Heart right ventricle (tissue), 16 donors: Measurements from ENCODE around the gene PHC2. TPM values are rescaled to one million over a fixed set of nuclear protein-coding genes. Genes with fewer than 3 reads are reported as not detected.

ENCODE experiments used
- ATAC-seq, 8 donors: fragments of 200-7000 bp; cut with Tn5 transposase; one replicate each; pipeline ENCODE4 v1.9.1; 2020; ENCODE audit warnings: mild to moderate bottlenecking in 8 of 8, moderate library complexity in 8 of 8, moderate number of reproducible peaks in 1 of 8
- DNase-seq, 2 donors: peaks; one replicate each; pipeline ENCODE4 v3.0.0-alpha.2; 2020
- H3K27ac ChIP-seq, 10 donors: fragments of 200-600 bp; sonication (generic) in 2 of 10; one replicate each; pipeline versions ENCODE4 v1.5.0 to v1.8.0; 2020 to 2022; ENCODE audit warnings: mild to moderate bottlenecking in 3 of 10
- H3K27me3 ChIP-seq, 7 donors: fragments of 200-600 bp; one replicate each; pipeline ENCODE4 v1.8.0; 2021 to 2022; ENCODE audit warnings: mild to moderate bottlenecking in 2 of 7
- H3K36me3 ChIP-seq, 9 donors: fragments of 200-600 bp; sonication (generic) in 1 of 9; one replicate each; pipeline versions ENCODE4 v1.5.0 to v1.8.0; 2020 to 2022; ENCODE audit warnings: mild to moderate bottlenecking in 2 of 9
- H3K4me1 ChIP-seq, 9 donors: fragments of 200-600 bp; sonication (generic) in 1 of 9; one replicate each; pipeline versions ENCODE4 v1.5.0 to v1.8.0; 2020 to 2022; ENCODE audit warnings: mild to moderate bottlenecking in 4 of 9
- H3K4me3 ChIP-seq, 10 donors: fragments of 200-600 bp; sonication (generic) in 2 of 10; one replicate each; pipeline versions ENCODE4 v1.5.0 to v1.8.0; 2020 to 2022; ENCODE audit warnings: mild to moderate bottlenecking in 7 of 10, moderate library complexity in 2 of 10
- H3K9me3 ChIP-seq, 11 donors: fragments of 200-600 bp in 10 of 11; sonication (generic) in 2 of 11; one replicate each; pipeline versions ENCODE4 v1.5.0 to v1.8.0; 2013 to 2022; ENCODE audit warnings: mild to moderate bottlenecking in 2 of 11, control low read depth in 1 of 11, moderate library complexity in 1 of 11
- CTCF ChIP-seq, 9 donors: fragments of 200-600 bp; sonication (generic) in 2 of 9; IDR thresholded peaks; one replicate each; pipeline versions ENCODE4 v1.5.0 to v1.8.0; 2021 to 2022; ENCODE audit warnings: antibody characterized with exemption in 9 of 9, mild to moderate bottlenecking in 5 of 9, moderate library complexity in 1 of 9
- WGBS, 2 donors: extraction: QIAGEN DNeasy Blood & Tissue Kit; methylation state at CpG; one replicate each; pipeline ENCODE4 v1.1.7; 2013; ENCODE audit warnings: inconsistent platforms in 1 of 2; 5-methylcytosine and 5-hydroxymethylcytosine counted together
- intact Hi-C, 10 donors: fragments of 100-400 bp; cut with DNase I; formaldehyde crosslinking; loops; one replicate each; pipeline versions ENCODE4 v1.11.1 to v1.14.2; 2022
- polyA plus RNA-seq, 2 donors: library from polyadenylated mRNA; stranded (reverse); fragments of 200-250 nt; gene quantifications; one replicate each; pipeline ENCODE4 v1.2.3, GENCODE V29; 2013
- total RNA-seq, 10 donors: library from RNA; stranded (reverse); fragmentation: NEBNext Ultra II Directional in 3 of 10; extraction: Animal tissue kit (Norgen Biotek cat#: 25700) in 3 of 10; gene quantifications; one replicate each; pipeline versions ENCODE4 v1.2.1 to v1.2.4, GENCODE V29; 2021 to 2023
- donor health status: Arrhythmogenic right ventricular cardiomyopathy.
- donor health status: ischemic (EF 13 %, LVEDD 7.1; RV severe dilation, severe dysfunction).
- donor health status: healthy with polysubstance abuse.
- donor health status: DM: no; HTN: yes; CAD: no.
- donor health status: DM: no; HTN: no; CAD: no.
- donor health status: ischemic (EF 25% LVEDD 6.9; RV normal size, moderate dysfunction).
- donor health status: ischemic (EF 25% LVEDD 5.7; RV mildly dilated, moderate dysfunction).
- donor health status: healthy.
- donor health status: DM: yes; HTN: yes; CAD: no.
- donor health status: Ischemic cardiomyopathy.
- donor health status: ischemic (EF 35%, LVEDD 5.7; RV mildly dilated, moderate dysfunction).
- donor health status: nonischemic (EF 11% LVEDD 7.7; RV severe dilation, severe dysfunction).
- donor health status: DM: yes; HTN: yes; CAD: no.
- donor health status: PGD.
- donor health status: ischemic (EF 29% LVEDD 5.4; RV normal size, mild dysfunction).
- donor health status: nonischemic (EF 23%, LVEDD 6.1; RV moderate dilation, normal function).

PHC2 gene
- total and polyA plus RNA-seq, 12 donors = 81.2 to 136 (median 99.3) TPM

GRCh38 chr1:33472269-33472980 lies 41.5 kb upstream of the PHC2 start, which contains the start of gene ZSCAN20:
ZSCAN20 (plus strand) TSS chr1:33472645; CDS start chr1:33479289, 6,644 bp downstream.
- no peaks in the 10 kb centered on the region for H3K36me3 ChIP-seq
- H3K9me3 ChIP-seq = no peaks in the 10 kb centered on the region
- ATAC-seq (peak; percentile 89 to 97 (median 94)), DNase-seq (peak; percentile 98 to 99)
- intact Hi-C loops = loop anchor here in 9 of 10 donors (2.0 to 10.0 kb wide), 11 partner anchors 102 to 348 kb away; no protein-coding TSS in a partner anchor
- H3K4me3 ChIP-seq = peak within 1 kb of the TSS; percentile 19 to 77 (median 64)
- peak within 1 kb of the TSS; percentile 59 to 92 (median 84) for H3K27ac ChIP-seq
- no peaks in the 10 kb centered on the region for H3K27me3 ChIP-seq
- 0 to 1% methylated on average over 38 of the region's 38 CpGs for WGBS, 2 donors
- peaks cover 3 to 64% (median 41%) of the 10 kb centered on the region in 9 donors for H3K4me1 ChIP-seq
- no peak for TF ChIP-seq CTCF (IDR thresholded peaks at IDR 0.05)

GRCh38 chr1:33471416-33471815 lies 40.5 kb upstream of the PHC2 start:
- ATAC-seq (no peak), DNase-seq (no peak)
- intact Hi-C loops = loop anchor here (2.0 to 10.0 kb wide), 13 partner anchors 103 to 347 kb away; no protein-coding TSS in a partner anchor
- Histone ChIP-seq H3K4me1 (peaks cover 3 to 62% (median 46%) of the 10 kb centered on the region in 9 donors), H3K4me3 (no peak overlapping the region), H3K9me3 (no peaks in the 10 kb centered on the region), H3K27me3 (no peaks in the 10 kb centered on the region), H3K36me3 (no peaks in the 10 kb centered on the region), H3K27ac (peak overlapping the region in 9 of 10 donors; percentile 38 to 92 (median 81))
- WGBS, 2 donors = 93 to 96% methylated on average over 4 of the region's 4 CpGs
- no peak for TF ChIP-seq CTCF (IDR thresholded peaks at IDR 0.05)

- Histone ChIP-seq H3K9me3 (no peaks in the 10 kb centered on the region), H3K36me3 (no peaks in the 10 kb centered on the region), H3K27ac (peak overlapping the region in 7 of 10 donors; percentile 36 to 92 (median 81)), H3K27me3 (no peaks in the 10 kb centered on the region), H3K4me3 (no peak overlapping the region), H3K4me1 (peaks cover 5 to 66% (median 49%) of the 10 kb centered on the region in 9 donors)
- 2% methylated on average over 11 of the region's 11 CpGs for WGBS, 2 donors
- DNase-seq (peak; percentile 72 to 78), ATAC-seq (peak; percentile 47 to 69 (median 60))
- TF ChIP-seq CTCF (IDR thresholded peaks at IDR 0.05) = peak; percentile 54 to 95 (median 88)
- intact Hi-C loops = loop anchor here (1.0 to 10.0 kb wide), 15 partner anchors 103 to 346 kb away; no protein-coding TSS in a partner anchor
Observed at GRCh38 chr1:33470495-33471012, 39.7 kb upstream of the PHC2 start.

GRCh38 chr1:33469691-33470090 lies 38.8 kb upstream of the PHC2 start:
- H3K27ac ChIP-seq = peak overlapping the region in 2 of 10 donors; percentile 33 to 81
- H3K36me3 ChIP-seq = no peaks in the 10 kb centered on the region
- 95% methylated on average over 2 of the region's 2 CpGs for WGBS, 2 donors
- no peak for ATAC-seq
- no peaks in the 10 kb centered on the region for H3K9me3 ChIP-seq
- intact Hi-C loops = loop anchor here (1.0 to 10.0 kb wide), 22 partner anchors 95 to 375 kb away; no protein-coding TSS in a partner anchor
- H3K27me3 ChIP-seq = no peaks in the 10 kb centered on the region
- peaks cover 5 to 59% (median 50%) of the 10 kb centered on the region in 9 donors for H3K4me1 ChIP-seq
- DNase-seq = no peak
- H3K4me3 ChIP-seq = no peak overlapping the region
- no peak for TF ChIP-seq CTCF (IDR thresholded peaks at IDR 0.05)
